ENCODE measurements around the gene COQ7. TPM values are rescaled to one million over a fixed set of nuclear protein-coding genes. Genes with fewer than 3 reads are reported as not detected.

Gene COQ7
- total RNA-seq, 1 experiment from 2014 or later = 30.7 TPM

GRCh38 chr16:19127205-19127604 lies 59.8 kb downstream of the COQ7 start:
- peaks cover 44% of the 10 kb centered on the region for H3F3A ChIP-seq (ENCODE audit: insufficient read depth, low read depth)
- TF ChIP-seq EZH2 (IDR thresholded peaks at IDR 0.05; ENCODE audit: low read depth) = no peak
- no peak for TF ChIP-seq CTCF (conservative IDR thresholded peaks at IDR 0.05)
- H3K27me3 ChIP-seq (ENCODE audit: insufficient read depth, low read depth) = no peaks in the 10 kb centered on the region
- no peaks in the 10 kb centered on the region for H3K9me2 ChIP-seq (ENCODE audit: insufficient read depth)
- peaks cover 6% of the 10 kb centered on the region; the same call in 1 of the 2 replicates for H3K79me2 ChIP-seq (ENCODE audit: low read depth)
- no peak overlapping the region for H3K27ac ChIP-seq
- no peaks in the 10 kb centered on the region; the same call in 1 of the 2 replicates for H3K36me3 ChIP-seq (ENCODE audit: low read depth)
- H3K4me1 ChIP-seq (replicated peaks; ENCODE audit: insufficient read depth) = peaks cover 23% of the 10 kb centered on the region
- no peak overlapping the region for H3K4me3 ChIP-seq
- no peaks in the 10 kb centered on the region for H4K20me1 ChIP-seq (ENCODE audit: insufficient read depth)
- CTCF ChIA-PET = no interaction called here
- no peak overlapping the region for H3K4me2 ChIP-seq
- no TSS peak for BruUV-seq (replicated peaks)
- intact Hi-C loops (cut with micrococcal nuclease; ENCODE audit: unreplicated experiment) = no loop called here
- peaks cover 7% of the 10 kb centered on the region for H3K9me3 ChIP-seq (ENCODE audit: insufficient read depth, low read depth)
- DNase-seq = no peak
- no peak overlapping the region for H2AFZ ChIP-seq
- POLR2A ChIA-PET (ENCODE audit: unreplicated experiment) = interaction anchor here (1.5 kb wide), 1 partner anchor 9 kb away, joined by 6 read pairs; no protein-coding TSS in a partner anchor

GRCh38 chr16:19127674-19128131 lies 60.3 kb downstream of the COQ7 start:
- Histone ChIP-seq H3F3A (ENCODE audit: insufficient read depth, low read depth) (peaks cover 42% of the 10 kb centered on the region), H3K27ac (no peak overlapping the region), H2AFZ (no peak overlapping the region), H3K9me2 (ENCODE audit: insufficient read depth) (no peaks in the 10 kb centered on the region), H3K36me3 (ENCODE audit: low read depth) (no peaks in the 10 kb centered on the region), H4K20me1 (ENCODE audit: insufficient read depth) (no peaks in the 10 kb centered on the region), H3K4me1 (replicated peaks; ENCODE audit: insufficient read depth) (peaks cover 27% of the 10 kb centered on the region), H3K79me2 (ENCODE audit: low read depth) (0 out of 2 replicates have a peak, but pooled peaks cover 3% of the 10 kb centered on the region), H3K4me2 (no peak overlapping the region), H3K9me3 (ENCODE audit: insufficient read depth, low read depth) (peaks cover 7% of the 10 kb centered on the region), H3K27me3 (ENCODE audit: insufficient read depth, low read depth) (no peaks in the 10 kb centered on the region), H3K4me3 (no peak overlapping the region)
- ChIA-PET POLR2A (ENCODE audit: unreplicated experiment) (interaction anchor here (1.5 kb wide), 1 partner anchor 9 kb away, joined by 6 read pairs; no protein-coding TSS in a partner anchor), CTCF (no interaction called here)
- no peak for TF ChIP-seq CTCF (conservative IDR thresholded peaks at IDR 0.05)
- TF ChIP-seq EZH2 (IDR thresholded peaks at IDR 0.05; ENCODE audit: low read depth) = no peak
- BruUV-seq (replicated peaks) = no TSS peak
- no peak for DNase-seq
- intact Hi-C loops (cut with micrococcal nuclease; ENCODE audit: unreplicated experiment) = no loop called here

- Histone ChIP-seq H3K4me3 (no peak overlapping the region), H2AFZ (no peak overlapping the region), H3K27ac (no peak overlapping the region), H3K27me3 (ENCODE audit: insufficient read depth, low read depth) (no peaks in the 10 kb centered on the region), H3K9me2 (ENCODE audit: insufficient read depth) (no peaks in the 10 kb centered on the region), H3K4me1 (replicated peaks; ENCODE audit: insufficient read depth) (peaks cover 29% of the 10 kb centered on the region), H3K4me2 (no peak overlapping the region), H3K79me2 (ENCODE audit: low read depth) (no peaks in the 10 kb centered on the region), H3F3A (ENCODE audit: insufficient read depth, low read depth) (peaks cover 33% of the 10 kb centered on the region), H4K20me1 (ENCODE audit: insufficient read depth) (no peaks in the 10 kb centered on the region), H3K36me3 (ENCODE audit: low read depth) (no peaks in the 10 kb centered on the region), H3K9me3 (ENCODE audit: insufficient read depth, low read depth) (peaks cover 7% of the 10 kb centered on the region)
- intact Hi-C loops (cut with micrococcal nuclease; ENCODE audit: unreplicated experiment) = no loop called here
- ChIA-PET POLR2A (ENCODE audit: unreplicated experiment) (interaction anchor here (1.5 kb wide), 1 partner anchor 8 kb away, joined by 6 read pairs; no protein-coding TSS in a partner anchor), CTCF (no interaction called here)
- no peak for DNase-seq
- no TSS peak for BruUV-seq (replicated peaks)
- TF ChIP-seq CTCF (conservative IDR thresholded peaks at IDR 0.05) (no peak), EZH2 (IDR thresholded peaks at IDR 0.05; ENCODE audit: low read depth) (no peak)
Observed at GRCh38 chr16:19128454-19129200, 61.2 kb downstream of the COQ7 start.

Other genes with a start within 250 kb of the COQ7 start
- 97.0 and 125 TPM in 2 replicates for gene SMG1, start 141.2 kb upstream of the COQ7 start, total RNA-seq (2021)
- gene TMC7, start 83.7 kb upstream of the COQ7 start, total RNA-seq (2021) = 4.3 and 4.4 TPM in 2 replicates
- gene ITPRIPL2, start 46.4 kb downstream of the COQ7 start, total RNA-seq (2021) = 117 and 142 TPM in 2 replicates
- 36.6 and 45.2 TPM in 2 replicates for gene SYT17, start 100.6 kb downstream of the COQ7 start, total RNA-seq (2021)
- 0.38 and 0.41 TPM in 2 replicates for gene CLEC19A, start 218.1 kb downstream of the COQ7 start, total RNA-seq (2021)